Erythroblast (primary cell): ENCODE measurements around the gene ADCY7.

Experiments
- GATA1 ChIP-seq: IDR thresholded peaks from 2 replicates; pipeline ENCODE4 v1.6.1; 2011; ENCODE audit warnings: low read depth, mild to moderate bottlenecking, control low read depth, low read length, moderate library complexity
- POLR2A ChIP-seq: IDR thresholded peaks from 2 replicates; pipeline ENCODE4 v1.6.1; 2011; ENCODE audit warnings: mild to moderate bottlenecking, low read length

- TF ChIP-seq POLR2A, result no peak
- TF ChIP-seq GATA1, result no peak
These were observed 23.8 kb downstream of the ADCY7 start for GRCh38 chr16:50289950-50290764.
